Measurements from ENCODE around the gene PAK2. TPM values are rescaled to one million over a fixed set of nuclear protein-coding genes. Genes with fewer than 3 reads are reported as not detected.
A peak's percentile ranks its signal among the peaks of the same experiment; 100 is the strongest.

PAK2 gene
- total RNA-seq, 1 experiment from 2014 or later = 26.7 TPM

GRCh38 chr3:196772102-196772501 lies 32.4 kb downstream of the PAK2 start:
- no peak for DNase-seq (ENCODE audit: low read depth, low spot score)
- in situ Hi-C loops (cut with HindIII; ENCODE audit: low pct_unique_long_range_greater_than_20kb, low sequenced_read_pairs) = no loop called here

- in situ Hi-C loops (cut with HindIII; ENCODE audit: low pct_unique_long_range_greater_than_20kb, low sequenced_read_pairs) = no loop called here
- DNase-seq (ENCODE audit: low read depth, low spot score) = peak; percentile 73
Measured at GRCh38 chr3:196772897-196773296, 33.2 kb downstream of the PAK2 start.

GRCh38 chr3:196774191-196774820 lies 34.6 kb downstream of the PAK2 start:
- in situ Hi-C loops (cut with HindIII; ENCODE audit: low pct_unique_long_range_greater_than_20kb, low sequenced_read_pairs) = no loop called here
- no peak for DNase-seq (ENCODE audit: low read depth, low spot score)

- DNase-seq (ENCODE audit: low read depth, low spot score) = no peak
- in situ Hi-C loops (cut with HindIII; ENCODE audit: low pct_unique_long_range_greater_than_20kb, low sequenced_read_pairs) = no loop called here
Measured at GRCh38 chr3:196774848-196775422, 35.3 kb downstream of the PAK2 start.

- DNase-seq (ENCODE audit: low read depth, low spot score) = no peak
- in situ Hi-C loops (cut with HindIII; ENCODE audit: low pct_unique_long_range_greater_than_20kb, low sequenced_read_pairs) = no loop called here
Measured at GRCh38 chr3:196775938-196776337, 36.3 kb downstream of the PAK2 start.

GRCh38 chr3:196777836-196778235 lies 38.2 kb downstream of the PAK2 start:
- no peak for DNase-seq (ENCODE audit: low read depth, low spot score)
- in situ Hi-C loops (cut with HindIII; ENCODE audit: low pct_unique_long_range_greater_than_20kb, low sequenced_read_pairs) = no loop called here

GRCh38 chr3:196778755-196779154 lies 39.1 kb downstream of the PAK2 start:
- in situ Hi-C loops (cut with HindIII; ENCODE audit: low pct_unique_long_range_greater_than_20kb, low sequenced_read_pairs) = no loop called here
- no peak for DNase-seq (ENCODE audit: low read depth, low spot score)

GRCh38 chr3:196782511-196782910 lies 42.9 kb downstream of the PAK2 start:
- in situ Hi-C loops (cut with HindIII; ENCODE audit: low pct_unique_long_range_greater_than_20kb, low sequenced_read_pairs) = no loop called here
- DNase-seq (ENCODE audit: low read depth, low spot score) = no peak

GRCh38 chr3:196788528-196788927 lies 48.9 kb downstream of the PAK2 start:
- in situ Hi-C loops (cut with HindIII; ENCODE audit: low pct_unique_long_range_greater_than_20kb, low sequenced_read_pairs) = no loop called here
- no peak for DNase-seq (ENCODE audit: low read depth, low spot score)

- in situ Hi-C loops (cut with HindIII; ENCODE audit: low pct_unique_long_range_greater_than_20kb, low sequenced_read_pairs) = no loop called here
- DNase-seq (ENCODE audit: low read depth, low spot score) = no peak
Measured at GRCh38 chr3:196789885-196790359, 50.3 kb downstream of the PAK2 start.

GRCh38 chr3:196790636-196791035 lies 51.0 kb downstream of the PAK2 start:
- in situ Hi-C loops (cut with HindIII; ENCODE audit: low pct_unique_long_range_greater_than_20kb, low sequenced_read_pairs) = no loop called here
- no peak for DNase-seq (ENCODE audit: low read depth, low spot score)

- DNase-seq (ENCODE audit: low read depth, low spot score) = no peak
- in situ Hi-C loops (cut with HindIII; ENCODE audit: low pct_unique_long_range_greater_than_20kb, low sequenced_read_pairs) = no loop called here
Measured at GRCh38 chr3:196792771-196793170, 53.1 kb downstream of the PAK2 start.

- no peak for DNase-seq (ENCODE audit: low read depth, low spot score)
- in situ Hi-C loops (cut with HindIII; ENCODE audit: low pct_unique_long_range_greater_than_20kb, low sequenced_read_pairs) = no loop called here
Measured at GRCh38 chr3:196793246-196793645, 53.6 kb downstream of the PAK2 start.

- in situ Hi-C loops (cut with HindIII; ENCODE audit: low pct_unique_long_range_greater_than_20kb, low sequenced_read_pairs) = no loop called here
- no peak for DNase-seq (ENCODE audit: low read depth, low spot score)
Measured at GRCh38 chr3:196794467-196794866, 54.8 kb downstream of the PAK2 start.

GRCh38 chr3:196796317-196796716 lies 56.7 kb downstream of the PAK2 start:
- DNase-seq (ENCODE audit: low read depth, low spot score) = no peak
- in situ Hi-C loops (cut with HindIII; ENCODE audit: low pct_unique_long_range_greater_than_20kb, low sequenced_read_pairs) = no loop called here

GRCh38 chr3:196800742-196801434 lies 61.2 kb downstream of the PAK2 start:
- no peak for DNase-seq (ENCODE audit: low read depth, low spot score)
- in situ Hi-C loops (cut with HindIII; ENCODE audit: low pct_unique_long_range_greater_than_20kb, low sequenced_read_pairs) = no loop called here

- DNase-seq (ENCODE audit: low read depth, low spot score) = no peak
- in situ Hi-C loops (cut with HindIII; ENCODE audit: low pct_unique_long_range_greater_than_20kb, low sequenced_read_pairs) = no loop called here
Measured at GRCh38 chr3:196803891-196804468, 64.3 kb downstream of the PAK2 start.

- DNase-seq (ENCODE audit: low read depth, low spot score) = no peak
- in situ Hi-C loops (cut with HindIII; ENCODE audit: low pct_unique_long_range_greater_than_20kb, low sequenced_read_pairs) = no loop called here
Measured at GRCh38 chr3:196804773-196805172, 65.1 kb downstream of the PAK2 start.

Measured in SK-MEL-5 (cell line).